GM12878 (cell line): ENCODE results near the gene FSHR.

ENCODE experiments used
- EZH2 ChIP-seq: IDR thresholded peaks from 2 replicates; pipeline ENCODE4 v1.6.1; 2012; ENCODE audit warnings: low read depth, mild to moderate bottlenecking, control low read depth, inconsistent platforms, low read length, borderline replicate concordance; ENCODE audit not compliant: control insufficient read depth
- POLR2A ChIP-seq: IDR thresholded peaks from 2 replicates; pipeline ENCODE4 v1.6.1; 2011; ENCODE audit warnings: low read depth, mild to moderate bottlenecking, low read length

- TF ChIP-seq EZH2 (no peak), POLR2A (no peak)
Measured at GRCh38 chr2:49045083-49045482, 109.2 kb downstream of the FSHR start.
